HG02943 (cell line): ENCODE results near the gene SNRNP35.
"Not testable (repeated sequence)": the region's sequence is repeated elsewhere in the genome, so short reads cannot be mapped to it uniquely, and the experiment has no call there.

Source experiments
- ATAC-seq: cut with Tn5 transposase; IDR thresholded peaks from one replicate; pipeline ENCODE4 v1.9.1; 2021; ENCODE audit warnings: mild to moderate bottlenecking, low read depth, moderate library complexity; ENCODE audit not compliant: unreplicated experiment

The SNRNP35 gene

DNA sequence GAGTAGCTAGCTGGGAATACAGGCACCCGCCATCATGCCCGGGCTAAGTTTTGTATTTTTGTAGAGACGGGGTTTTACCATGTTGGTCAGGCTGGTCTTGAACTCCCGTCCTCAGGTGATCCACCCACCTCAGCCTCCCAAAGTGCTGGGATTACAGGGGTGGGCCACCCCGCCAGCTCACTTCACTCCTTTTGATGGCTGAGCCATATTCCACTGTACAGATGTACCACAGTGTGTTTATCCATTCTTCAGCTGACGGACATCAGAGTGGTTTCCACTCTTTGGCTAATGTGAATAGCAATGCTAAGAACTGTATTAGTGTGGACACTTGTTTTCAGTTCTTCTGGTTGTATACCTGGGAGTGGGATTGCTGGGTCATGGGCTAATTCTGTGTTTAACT is 29.5 kb downstream of the SNRNP35 start:
- no peak for ATAC-seq

- no peak for ATAC-seq
These were observed 30.7 kb downstream of the SNRNP35 start for GRCh38 chr12:123488539-123489230.

GRCh38 chr12:123489580-123489979 is 31.6 kb downstream of the SNRNP35 start:
- ATAC-seq, result no peak

DNA sequence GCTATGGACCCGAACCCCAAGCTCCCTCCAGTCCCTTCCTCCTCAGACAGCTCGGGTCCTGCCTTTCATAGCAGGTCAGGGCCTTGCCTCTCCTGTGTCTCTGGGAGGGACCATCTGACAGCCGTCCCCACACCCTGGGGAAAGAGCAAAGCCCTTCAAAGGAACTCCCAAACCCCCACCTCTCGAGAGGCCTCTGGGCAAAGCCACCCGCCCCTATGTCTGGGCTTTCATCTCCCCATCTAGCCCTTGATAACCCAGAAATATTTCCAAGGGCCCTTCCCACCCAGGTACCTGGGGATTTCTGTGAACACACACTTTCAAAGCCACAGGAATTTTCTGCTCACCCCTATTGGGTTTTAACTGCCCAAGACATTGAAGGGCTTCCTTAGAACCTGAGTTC is 32.1 kb downstream of the SNRNP35 start:
- ATAC-seq, result no peak

GRCh38 chr12:123491056-123491455 is 33.1 kb downstream of the SNRNP35 start:
- ATAC-seq, result no peak

GRCh38 chr12:123491481-123491880 is 33.5 kb downstream of the SNRNP35 start:
- ATAC-seq, result no peak

GRCh38 chr12:123492339-123493039 is 34.5 kb downstream of the SNRNP35 start:
- ATAC-seq, result not testable (repeated sequence)

- no peak for ATAC-seq
These were observed 36.3 kb downstream of the SNRNP35 start for GRCh38 chr12:123494124-123494851.

DNA sequence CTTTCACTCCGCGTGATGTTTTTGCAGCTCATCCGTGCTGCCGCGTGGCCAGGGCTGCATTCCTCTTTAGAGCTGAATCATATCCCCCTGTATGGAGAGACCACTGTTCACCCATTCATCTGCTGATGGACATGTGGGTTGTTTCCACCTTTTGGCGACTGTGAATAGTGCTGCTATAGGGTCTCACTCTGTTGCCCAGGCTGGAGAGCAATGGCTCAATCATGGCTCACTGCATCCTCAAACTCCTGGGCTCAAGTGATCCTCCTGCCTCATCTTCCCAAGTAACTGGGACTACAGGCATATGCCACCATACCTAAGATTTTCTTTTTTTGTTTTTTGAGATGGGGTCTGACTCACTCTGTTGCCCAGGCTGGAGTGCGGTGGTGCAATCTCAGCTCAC is 39.1 kb downstream of the SNRNP35 start:
- ATAC-seq, result no peak

DNA sequence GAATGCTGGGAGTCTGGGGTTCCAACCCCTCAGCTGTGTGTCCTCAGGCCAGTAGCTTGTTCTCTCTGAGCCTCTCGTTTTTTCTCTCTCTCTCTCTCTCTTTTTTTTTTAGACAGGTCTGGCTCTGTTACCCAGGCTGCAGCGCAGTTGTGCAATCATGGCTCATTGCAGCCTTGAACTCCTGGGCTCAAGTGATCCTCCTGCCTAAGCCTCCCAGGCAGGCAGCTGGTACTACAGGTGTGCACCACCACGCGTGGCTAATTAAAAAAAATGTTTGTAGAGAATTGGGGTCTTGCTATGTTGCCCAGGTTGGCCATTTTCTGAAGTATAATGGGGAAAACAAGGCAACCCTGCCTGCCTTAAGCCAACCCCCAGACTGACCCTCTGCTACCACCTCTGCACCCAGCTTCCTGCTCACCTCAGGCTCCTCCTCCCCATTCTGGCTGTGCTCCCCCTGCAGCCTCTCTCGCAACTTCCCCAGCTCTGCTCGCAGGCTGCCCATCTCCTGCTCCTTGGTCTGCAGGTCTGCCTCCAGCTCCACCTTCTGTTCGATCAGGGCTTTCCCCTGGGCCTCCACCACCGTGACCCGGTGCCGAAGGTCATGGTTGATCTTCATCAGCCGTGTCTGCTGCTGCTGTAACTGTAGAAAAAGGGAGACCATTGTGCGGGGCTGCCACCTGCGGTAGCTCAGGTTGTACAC is 40.3 kb downstream of the SNRNP35 start:
- no peak for ATAC-seq

DNA sequence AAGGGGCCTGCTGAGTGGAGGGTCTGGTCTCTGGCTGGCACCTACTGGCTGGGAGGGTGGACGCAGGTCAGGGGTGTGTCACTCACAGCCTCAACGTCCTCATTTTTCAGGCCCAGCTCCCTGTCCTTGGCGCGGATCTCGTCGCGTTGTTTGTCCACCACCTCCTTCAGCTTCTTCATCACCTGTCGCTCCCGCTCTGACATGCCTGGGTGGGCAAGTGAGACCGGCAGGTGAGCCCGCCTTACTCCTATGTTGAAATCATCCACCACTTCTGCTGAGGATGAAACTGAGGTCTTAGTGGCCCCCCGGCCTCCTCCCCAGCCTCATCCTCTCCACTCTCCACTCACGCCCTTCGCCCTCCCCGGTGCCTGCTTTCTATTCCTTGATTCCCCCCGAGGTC is 41.4 kb downstream of the SNRNP35 start:
- no peak for ATAC-seq

DNA sequence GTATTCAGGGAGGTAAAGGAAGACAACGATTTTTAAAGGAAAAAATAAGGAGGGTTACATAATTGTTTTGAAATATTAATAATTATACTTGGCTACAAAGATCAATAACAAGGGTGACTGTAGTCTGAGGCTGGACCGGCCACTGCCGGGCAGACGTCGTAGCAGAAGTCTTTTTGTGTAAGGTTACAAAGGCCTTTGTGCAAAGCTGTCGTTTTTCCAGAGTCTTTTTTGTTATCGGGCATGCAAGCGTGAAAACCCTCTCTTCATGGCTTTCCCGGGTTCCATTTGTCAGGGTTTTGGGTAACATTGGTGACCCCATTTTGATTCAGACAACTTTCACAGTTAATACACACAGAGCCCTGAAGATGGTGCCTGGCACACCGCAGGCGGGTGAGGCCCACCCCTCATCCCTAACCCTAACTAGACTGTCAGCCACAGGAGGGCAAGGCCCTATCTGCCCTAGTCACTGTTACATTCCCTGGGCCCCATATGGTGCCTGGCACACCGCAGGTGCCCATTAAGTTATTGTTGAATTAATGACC is 44.3 kb downstream of the SNRNP35 start:
- ATAC-seq, result no peak

GRCh38 chr12:123506059-123506842 is 48.3 kb downstream of the SNRNP35 start:
- no peak for ATAC-seq

DNA sequence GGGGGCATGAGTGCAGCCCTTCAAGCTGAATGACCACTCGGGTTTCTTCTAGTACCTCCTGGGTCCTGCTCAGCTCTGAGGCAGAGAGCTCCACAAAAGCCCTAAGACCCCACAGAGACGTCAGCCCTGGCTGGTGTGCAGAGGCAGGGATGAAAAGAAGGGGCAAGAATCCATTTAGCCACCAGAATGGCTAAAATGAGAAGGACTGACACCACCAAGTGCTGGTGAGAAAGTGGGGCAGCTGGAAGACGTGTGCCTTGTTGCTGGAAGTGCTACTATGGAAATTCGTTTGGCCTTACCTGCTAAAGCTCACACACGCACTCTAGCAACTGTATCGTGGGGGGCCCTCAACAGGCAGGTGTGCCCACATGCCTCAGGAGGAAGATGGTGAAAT is 48.9 kb downstream of the SNRNP35 start:
- no peak for ATAC-seq

- ATAC-seq, result no peak
These were observed 55.1 kb downstream of the SNRNP35 start for GRCh38 chr12:123512838-123513665.

GRCh38 chr12:123513805-123514204 is 55.9 kb downstream of the SNRNP35 start:
- no peak for ATAC-seq

DNA sequence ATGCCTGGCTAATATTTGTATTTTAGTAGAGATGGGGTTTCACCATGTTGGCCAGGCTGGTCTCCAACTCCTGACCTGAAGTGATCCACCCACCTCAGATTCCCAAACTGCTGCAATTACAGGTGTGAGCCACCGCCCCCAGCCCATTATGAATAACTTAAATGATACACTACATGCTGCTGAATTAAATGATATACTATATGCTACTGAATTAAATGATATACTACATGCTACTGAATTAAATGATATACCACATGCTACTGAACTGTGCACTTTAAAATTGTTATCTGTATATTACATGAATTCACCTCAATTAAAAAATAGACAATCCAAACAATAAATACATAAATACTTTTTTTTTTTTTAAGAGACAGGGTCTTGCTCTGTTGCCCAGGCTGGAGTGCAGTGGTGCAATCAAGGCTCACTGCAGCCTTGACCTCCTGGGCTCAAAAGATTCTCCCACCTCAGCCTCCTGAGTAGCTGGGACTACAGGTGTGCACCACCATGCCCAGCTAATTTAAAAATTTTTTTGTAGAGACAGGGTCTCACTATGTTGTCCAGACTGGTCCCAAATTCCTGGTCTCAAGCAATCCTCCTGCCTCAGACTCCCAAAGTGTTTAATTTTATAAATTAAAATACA is 56.8 kb downstream of the SNRNP35 start:
- ATAC-seq, result not testable (repeated sequence)

DNA sequence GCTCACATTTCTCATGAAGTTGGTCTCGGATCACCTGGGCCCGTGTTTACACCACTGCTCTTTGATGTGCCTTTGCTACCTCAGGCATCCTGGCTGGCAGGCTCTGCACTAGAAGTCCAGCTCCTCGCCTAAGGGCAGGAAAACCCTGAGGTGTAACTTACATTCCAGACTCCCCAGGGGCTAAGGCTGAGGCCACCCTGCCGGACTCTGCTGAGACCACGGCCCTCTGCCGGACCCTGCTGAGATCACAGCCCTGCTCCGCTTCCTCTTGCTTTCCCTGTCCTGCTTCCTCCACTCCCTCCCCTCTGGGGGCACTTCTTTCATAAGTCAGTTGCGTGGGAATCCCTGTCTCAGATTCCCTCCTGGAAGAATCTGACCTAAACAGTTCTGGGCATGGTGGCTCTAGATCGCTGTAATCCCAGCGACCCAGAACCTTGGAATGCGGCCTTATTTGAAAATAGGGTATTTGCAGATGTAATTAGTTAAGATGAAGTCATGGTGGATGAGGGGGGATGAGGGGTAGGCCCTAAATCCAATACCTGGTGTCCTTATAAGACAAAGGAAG is 58.4 kb downstream of the SNRNP35 start:
- ATAC-seq, result no peak
